HepG2 (cell line): ENCODE measurements around the gene XAB2. TPM values are rescaled to one million over a fixed set of nuclear protein-coding genes. Genes with fewer than 3 reads are reported as not detected.

Experiments
- ELF3 ChIP-seq: IDR thresholded peaks from 2 replicates; pipeline ENCODE4 v1.6.1; 2016; ENCODE audit warnings: missing genetic modification reagents, missing compliant biosample characterization
- HNF4G ChIP-seq, 2 experiments: sonication (generic) in 1 of 2; formaldehyde crosslinking in 1 of 2; IDR thresholded peaks; 2 replicates each; pipeline versions ENCODE4 v1.4.0 to v1.6.1; 2011 to 2020; ENCODE audit warnings: borderline replicate concordance in 2 of 2, low read depth in 2 of 2, mild to moderate bottlenecking in 2 of 2, low read length in 1 of 2, missing genetic modification reagents in 1 of 2, moderate library complexity in 1 of 2
- LCORL ChIP-seq, 2 experiments: fragments of 450-650 bp in 1 of 2; sonication (generic) in 1 of 2; formaldehyde crosslinking in 1 of 2; IDR thresholded peaks; 2 replicates each; pipeline versions ENCODE4 v1.5.0 to v1.6.1; 2017 to 2020; ENCODE audit warnings: antibody characterized with exemption in 1 of 2, missing genetic modification reagents in 1 of 2
- PHF8 ChIP-seq: sonication (generic); formaldehyde crosslinking; IDR thresholded peaks from 2 replicates; pipeline ENCODE4 v1.5.0; 2020; ENCODE audit warnings: missing genetic modification reagents
- ZSCAN31 ChIP-seq: sonication (generic); formaldehyde crosslinking; IDR thresholded peaks from 2 replicates; pipeline ENCODE4 v1.5.0; 2020; ENCODE audit warnings: low read depth, mild to moderate bottlenecking, missing genetic modification reagents
- polyA plus RNA-seq, 8 experiments: library from polyadenylated mRNA; depleted of rRNA in 3 of 8; stranded (reverse) in 7 of 8; unstranded in 1 of 8; fragments of >200 nt; fragmentation: Illumina TruSeq in 4 of 8; extraction: Trizol in 4 of 8; gene quantifications; 2 replicates each; pipeline versions ENCODE4 v1.2.1 to v1.2.3, GENCODE V29; 2011 to 2016; ENCODE audit warnings: low read depth in 4 of 8, missing spikeins in 1 of 8, mixed read lengths in 1 of 8; ENCODE audit not compliant: insufficient read depth in 1 of 8
- total RNA-seq, 5 experiments: library from RNA; depleted of rRNA; stranded (reverse); fragments of >200 nt; fragmentation: Illumina TruSeq; extraction: Trizol; gene quantifications; 2 replicates each; pipeline ENCODE4 v1.2.3, GENCODE V29; 2016; ENCODE audit warnings: low read depth in 1 of 5
- TF ChIP-seq, protein P1 (sequence below): sonication (generic); formaldehyde crosslinking; IDR thresholded peaks from 2 replicates; pipeline ENCODE4 v1.4.0; 2020; ENCODE audit warnings: missing genetic modification reagents
- TF ChIP-seq, protein P2 (sequence below): sonication (generic); formaldehyde crosslinking; IDR thresholded peaks from 2 replicates; pipeline ENCODE4 v1.4.0; 2020; ENCODE audit warnings: missing genetic modification reagents, mild to moderate bottlenecking, borderline replicate concordance

Gene XAB2
- total and polyA plus RNA-seq, 2 of the 13 experiments (the other 11 are each of a cell fraction or from before 2014, with no cell fraction given), result 6.2 to 23.9 TPM

DNA sequence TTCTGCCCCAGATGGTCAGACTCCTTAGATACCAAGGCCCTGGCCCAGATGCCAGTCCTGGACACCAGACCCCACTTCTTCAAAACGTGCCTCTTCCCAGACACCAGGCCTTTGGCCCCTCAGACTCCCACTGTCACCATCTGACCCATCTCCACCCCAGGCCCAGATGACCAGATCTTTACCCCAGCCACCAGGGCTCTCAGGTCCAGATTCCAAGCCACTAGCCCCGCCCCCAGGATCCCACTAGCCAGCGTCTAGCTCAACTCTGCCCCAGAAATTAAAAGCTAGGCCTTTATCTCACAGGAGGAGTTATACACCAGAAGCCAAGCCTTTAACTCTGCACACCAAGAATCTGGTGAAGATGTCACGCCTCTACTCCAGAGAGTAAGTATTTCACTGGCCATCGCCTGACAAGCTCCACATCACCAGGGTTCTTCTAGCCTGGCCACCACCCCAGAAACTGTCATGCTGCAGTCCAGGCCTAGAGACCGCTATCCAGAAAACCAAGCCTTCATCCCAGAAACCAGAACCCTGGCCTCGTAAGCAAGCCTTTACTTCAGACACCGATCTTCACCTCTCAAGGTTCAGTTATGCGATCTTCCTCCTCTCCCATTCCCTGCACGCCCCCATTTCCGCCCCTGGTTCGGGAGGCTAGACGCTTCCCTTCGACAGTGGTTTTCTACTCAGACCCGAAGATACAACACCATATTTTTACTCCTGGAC lies 595 bp downstream of the XAB2 start (continued):
- TF ChIP-seq, protein P1, sequence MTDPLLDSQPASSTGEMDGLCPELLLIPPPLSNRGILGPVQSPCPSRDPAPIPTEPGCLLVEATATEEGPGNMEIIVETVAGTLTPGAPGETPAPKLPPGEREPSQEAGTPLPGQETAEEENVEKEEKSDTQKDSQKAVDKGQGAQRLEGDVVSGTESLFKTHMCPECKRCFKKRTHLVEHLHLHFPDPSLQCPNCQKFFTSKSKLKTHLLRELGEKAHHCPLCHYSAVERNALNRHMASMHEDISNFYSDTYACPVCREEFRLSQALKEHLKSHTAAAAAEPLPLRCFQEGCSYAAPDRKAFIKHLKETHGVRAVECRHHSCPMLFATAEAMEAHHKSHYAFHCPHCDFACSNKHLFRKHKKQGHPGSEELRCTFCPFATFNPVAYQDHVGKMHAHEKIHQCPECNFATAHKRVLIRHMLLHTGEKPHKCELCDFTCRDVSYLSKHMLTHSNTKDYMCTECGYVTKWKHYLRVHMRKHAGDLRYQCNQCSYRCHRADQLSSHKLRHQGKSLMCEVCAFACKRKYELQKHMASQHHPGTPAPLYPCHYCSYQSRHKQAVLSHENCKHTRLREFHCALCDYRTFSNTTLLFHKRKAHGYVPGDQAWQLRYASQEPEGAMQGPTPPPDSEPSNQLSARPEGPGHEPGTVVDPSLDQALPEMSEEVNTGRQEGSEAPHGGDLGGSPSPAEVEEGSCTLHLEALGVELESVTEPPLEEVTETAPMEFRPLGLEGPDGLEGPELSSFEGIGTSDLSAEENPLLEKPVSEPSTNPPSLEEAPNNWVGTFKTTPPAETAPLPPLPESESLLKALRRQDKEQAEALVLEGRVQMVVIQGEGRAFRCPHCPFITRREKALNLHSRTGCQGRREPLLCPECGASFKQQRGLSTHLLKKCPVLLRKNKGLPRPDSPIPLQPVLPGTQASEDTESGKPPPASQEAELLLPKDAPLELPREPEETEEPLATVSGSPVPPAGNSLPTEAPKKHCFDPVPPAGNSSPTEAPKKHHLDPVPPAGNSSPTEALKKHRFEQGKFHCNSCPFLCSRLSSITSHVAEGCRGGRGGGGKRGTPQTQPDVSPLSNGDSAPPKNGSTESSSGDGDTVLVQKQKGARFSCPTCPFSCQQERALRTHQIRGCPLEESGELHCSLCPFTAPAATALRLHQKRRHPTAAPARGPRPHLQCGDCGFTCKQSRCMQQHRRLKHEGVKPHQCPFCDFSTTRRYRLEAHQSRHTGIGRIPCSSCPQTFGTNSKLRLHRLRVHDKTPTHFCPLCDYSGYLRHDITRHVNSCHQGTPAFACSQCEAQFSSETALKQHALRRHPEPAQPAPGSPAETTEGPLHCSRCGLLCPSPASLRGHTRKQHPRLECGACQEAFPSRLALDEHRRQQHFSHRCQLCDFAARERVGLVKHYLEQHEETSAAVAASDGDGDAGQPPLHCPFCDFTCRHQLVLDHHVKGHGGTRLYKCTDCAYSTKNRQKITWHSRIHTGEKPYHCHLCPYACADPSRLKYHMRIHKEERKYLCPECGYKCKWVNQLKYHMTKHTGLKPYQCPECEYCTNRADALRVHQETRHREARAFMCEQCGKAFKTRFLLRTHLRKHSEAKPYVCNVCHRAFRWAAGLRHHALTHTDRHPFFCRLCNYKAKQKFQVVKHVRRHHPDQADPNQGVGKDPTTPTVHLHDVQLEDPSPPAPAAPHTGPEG (CRISPR knock-in tag), result no peak
- TF ChIP-seq PHF8 (no peak), LCORL (IDR thresholded peaks at IDR 0.05) (no peak), LCORL (CRISPR knock-in tag; IDR thresholded peaks at IDR 0.05) (no peak), ZSCAN31 (CRISPR knock-in tag) (no peak), HNF4G (IDR thresholded peaks at IDR 0.05; ENCODE audit: borderline replicate concordance, low read depth, low read length) (no peak), HNF4G (CRISPR knock-in tag; IDR thresholded peaks at IDR 0.05; ENCODE audit: borderline replicate concordance, low read depth) (0 out of 2 replicates have a peak, but pooled peaks have one; percentile 50), ELF3 (0 out of 2 replicates have a peak, but pooled peaks have one; percentile 6)
- TF ChIP-seq, protein P2, sequence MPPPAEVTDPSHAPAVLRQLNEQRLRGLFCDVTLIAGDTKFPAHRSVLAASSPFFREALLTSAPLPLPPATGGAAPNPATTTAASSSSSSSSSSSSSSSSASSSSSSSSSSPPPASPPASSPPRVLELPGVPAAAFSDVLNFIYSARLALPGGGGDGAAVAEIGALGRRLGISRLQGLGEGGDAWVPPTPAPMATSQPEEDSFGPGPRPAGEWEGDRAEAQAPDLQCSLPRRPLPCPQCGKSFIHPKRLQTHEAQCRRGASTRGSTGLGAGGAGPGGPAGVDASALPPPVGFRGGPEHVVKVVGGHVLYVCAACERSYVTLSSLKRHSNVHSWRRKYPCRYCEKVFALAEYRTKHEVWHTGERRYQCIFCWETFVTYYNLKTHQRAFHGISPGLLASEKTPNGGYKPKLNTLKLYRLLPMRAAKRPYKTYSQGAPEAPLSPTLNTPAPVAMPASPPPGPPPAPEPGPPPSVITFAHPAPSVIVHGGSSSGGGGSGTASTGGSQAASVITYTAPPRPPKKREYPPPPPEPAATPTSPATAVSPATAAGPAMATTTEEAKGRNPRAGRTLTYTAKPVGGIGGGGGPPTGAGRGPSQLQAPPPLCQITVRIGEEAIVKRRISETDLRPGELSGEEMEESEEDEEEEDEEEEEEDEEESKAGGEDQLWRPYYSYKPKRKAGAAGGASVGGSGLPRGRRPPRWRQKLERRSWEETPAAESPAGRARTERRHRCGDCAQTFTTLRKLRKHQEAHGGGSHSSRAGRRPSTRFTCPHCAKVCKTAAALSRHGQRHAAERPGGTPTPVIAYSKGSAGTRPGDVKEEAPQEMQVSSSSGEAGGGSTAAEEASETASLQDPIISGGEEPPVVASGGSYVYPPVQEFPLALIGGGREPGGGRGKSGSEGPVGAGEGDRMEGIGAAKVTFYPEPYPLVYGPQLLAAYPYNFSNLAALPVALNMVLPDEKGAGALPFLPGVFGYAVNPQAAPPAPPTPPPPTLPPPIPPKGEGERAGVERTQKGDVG (CRISPR knock-in tag), result 0 out of 2 replicates have a peak, but pooled peaks have one; percentile 55
